ENCODE data around the gene KERA. TPM values are rescaled to one million over a fixed set of nuclear protein-coding genes. Genes with fewer than 3 reads are reported as not detected.
"Not testable (repeated sequence)": the region's sequence is repeated elsewhere in the genome, so short reads cannot be mapped to it uniquely, and the experiment has no call there.

Gene KERA, protein sequence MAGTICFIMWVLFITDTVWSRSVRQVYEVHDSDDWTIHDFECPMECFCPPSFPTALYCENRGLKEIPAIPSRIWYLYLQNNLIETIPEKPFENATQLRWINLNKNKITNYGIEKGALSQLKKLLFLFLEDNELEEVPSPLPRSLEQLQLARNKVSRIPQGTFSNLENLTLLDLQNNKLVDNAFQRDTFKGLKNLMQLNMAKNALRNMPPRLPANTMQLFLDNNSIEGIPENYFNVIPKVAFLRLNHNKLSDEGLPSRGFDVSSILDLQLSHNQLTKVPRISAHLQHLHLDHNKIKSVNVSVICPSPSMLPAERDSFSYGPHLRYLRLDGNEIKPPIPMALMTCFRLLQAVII
- total RNA-seq, result not detected

DNA sequence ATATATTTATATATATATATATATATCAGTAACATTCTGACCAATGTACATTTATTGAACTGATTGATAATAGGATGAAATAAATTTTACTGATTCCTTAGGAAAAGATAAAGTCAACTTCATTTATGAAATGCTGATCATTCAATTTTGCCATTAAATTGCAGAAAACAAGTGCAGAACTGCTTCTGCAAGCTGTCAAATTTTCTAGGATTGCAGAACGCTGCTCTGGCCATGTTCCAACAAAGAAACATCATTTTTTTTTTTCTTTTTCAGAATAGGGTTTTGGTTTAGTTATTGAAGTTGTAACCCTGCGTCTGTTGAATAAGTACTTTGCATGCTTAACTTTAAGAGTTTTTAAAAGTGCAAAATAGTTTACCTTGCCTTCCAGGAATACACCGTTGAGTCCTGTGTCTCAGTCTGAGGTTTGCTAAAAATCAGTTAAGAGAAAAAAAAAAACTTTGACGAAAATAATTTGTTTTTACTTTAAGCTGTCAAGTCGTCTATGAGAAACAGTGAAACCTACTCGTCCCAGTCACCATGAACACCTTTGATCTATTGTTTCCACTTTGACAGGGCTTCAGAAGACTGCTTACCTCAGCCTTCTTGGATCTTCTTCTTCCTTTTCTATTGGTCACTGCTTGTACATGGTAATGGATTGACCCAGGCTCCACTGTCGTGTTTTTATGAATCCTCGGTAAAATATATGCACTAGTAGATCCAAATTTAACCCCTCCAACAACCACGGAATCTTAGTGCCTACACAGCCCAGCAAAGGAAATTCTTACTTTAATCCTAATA, at the start of gene KERA:
Gene KERA (minus strand): TSS at position 657 of the 798 bp plus-strand sequence. CDS start 1,743 bp downstream, outside the sequence.
- CTCF ChIA-PET, result no interaction called here
- POLR2A ChIA-PET, result no interaction called here

DNA sequence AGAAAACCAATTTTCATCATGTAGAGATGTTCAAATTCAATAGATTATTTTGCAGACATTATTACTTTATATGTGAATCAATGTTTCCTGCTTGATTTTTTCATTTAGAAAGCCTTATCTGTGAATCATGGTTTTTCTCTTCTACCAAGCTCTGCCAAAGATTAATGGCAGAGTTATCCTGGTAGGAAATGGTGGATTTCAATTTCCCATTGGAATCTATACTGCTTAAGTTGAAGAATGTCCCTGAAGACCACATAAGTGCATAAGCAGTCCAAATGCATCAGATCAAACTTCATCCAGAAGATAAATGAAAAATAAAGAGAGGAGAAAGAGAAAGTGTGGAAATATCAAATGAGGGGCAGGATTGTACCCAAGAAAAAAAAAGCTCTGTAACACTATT, 48.5 kb upstream of the KERA start:
- ChIA-PET CTCF (no interaction called here), POLR2A (no interaction called here)

DNA sequence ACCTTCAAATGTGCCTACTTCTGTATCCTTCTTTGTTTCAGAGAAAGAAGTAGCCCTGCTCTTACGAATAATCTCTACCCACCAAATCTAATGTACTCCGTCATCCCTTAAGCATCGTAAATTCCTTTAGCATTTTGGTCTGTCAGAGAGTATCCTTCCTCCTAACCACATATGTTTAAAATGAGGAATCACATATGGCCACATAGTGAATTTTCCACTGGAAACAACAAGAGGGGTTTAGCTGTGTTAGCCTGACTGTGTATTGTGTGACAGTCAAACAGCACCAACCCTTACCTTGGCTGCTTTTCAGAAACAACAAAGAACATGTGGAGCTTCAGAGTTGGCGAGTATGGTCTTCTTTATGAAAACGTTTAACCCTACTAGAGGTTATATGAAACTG, 48.0 kb upstream of the KERA start:
- CTCF ChIA-PET, result no interaction called here
- POLR2A ChIA-PET, result no interaction called here

DNA sequence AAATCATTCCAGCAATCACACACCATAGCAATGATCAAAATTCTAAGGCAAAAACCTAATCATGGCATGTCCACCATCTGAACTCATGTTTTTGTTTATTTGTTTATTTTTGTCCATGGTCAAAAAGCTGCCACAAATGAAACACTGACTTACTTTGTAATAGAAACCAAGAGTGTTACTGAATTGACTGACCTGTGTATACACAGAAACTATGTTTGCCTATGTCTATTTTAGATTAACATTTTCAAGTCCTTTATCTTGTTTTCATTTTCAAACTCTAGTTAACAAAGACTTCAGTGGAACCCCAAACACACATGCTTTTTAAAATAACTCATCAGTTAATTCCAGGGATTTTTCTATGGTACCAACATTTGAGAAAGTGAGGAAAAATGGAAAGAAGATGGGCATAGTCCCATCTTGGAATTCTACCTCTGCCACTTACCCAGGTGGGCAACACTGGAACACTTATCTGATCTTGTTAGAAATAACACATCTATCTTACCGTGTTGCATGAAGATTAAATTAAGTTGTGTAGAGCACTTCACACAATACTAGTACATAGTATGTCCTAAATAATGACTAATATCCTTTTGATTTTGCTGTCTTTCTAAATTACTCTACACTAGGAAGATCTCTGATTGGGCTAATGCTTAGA, 47.1 kb upstream of the KERA start:
- POLR2A ChIA-PET, result no interaction called here
- CTCF ChIA-PET, result no interaction called here

DNA sequence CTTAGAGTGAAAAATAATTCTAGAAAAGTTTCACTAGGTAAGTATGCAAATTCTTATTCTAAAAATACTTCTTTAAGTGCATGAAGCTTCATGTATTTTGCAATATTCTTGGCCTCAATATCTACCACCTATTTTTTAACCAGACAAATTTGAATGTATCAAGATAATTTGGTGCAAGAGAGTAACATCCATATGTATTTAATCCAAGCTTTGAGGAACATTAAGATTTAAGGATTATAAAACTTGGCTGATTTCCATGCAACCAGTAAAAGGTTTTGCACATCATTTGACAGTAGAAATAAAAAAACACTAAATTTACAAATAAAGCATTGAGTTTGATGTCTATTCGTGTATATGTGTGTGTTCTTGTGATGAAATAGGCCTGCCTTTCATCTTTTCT, 45.8 kb upstream of the KERA start:
- POLR2A ChIA-PET, result no interaction called here
- CTCF ChIA-PET, result no interaction called here

DNA sequence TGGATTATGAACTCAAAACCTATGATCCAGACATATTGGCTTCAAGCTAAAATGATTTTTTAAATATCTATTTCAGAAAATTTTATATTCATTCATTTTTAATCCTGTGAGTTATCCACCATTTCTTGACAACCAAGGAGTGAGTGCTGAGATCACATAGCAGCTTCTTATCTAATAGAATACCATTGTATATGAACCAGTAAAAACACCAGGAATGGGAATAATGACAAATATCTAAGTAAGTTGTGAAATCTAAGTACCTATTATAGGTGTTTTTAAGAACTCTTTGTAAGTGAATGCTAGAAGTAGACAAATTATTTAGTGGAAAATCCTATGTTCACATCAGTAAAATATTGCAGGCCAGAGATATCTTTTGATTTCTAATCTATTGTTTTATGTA, 45.3 kb upstream of the KERA start:
- POLR2A ChIA-PET, result no interaction called here
- CTCF ChIA-PET, result no interaction called here

DNA sequence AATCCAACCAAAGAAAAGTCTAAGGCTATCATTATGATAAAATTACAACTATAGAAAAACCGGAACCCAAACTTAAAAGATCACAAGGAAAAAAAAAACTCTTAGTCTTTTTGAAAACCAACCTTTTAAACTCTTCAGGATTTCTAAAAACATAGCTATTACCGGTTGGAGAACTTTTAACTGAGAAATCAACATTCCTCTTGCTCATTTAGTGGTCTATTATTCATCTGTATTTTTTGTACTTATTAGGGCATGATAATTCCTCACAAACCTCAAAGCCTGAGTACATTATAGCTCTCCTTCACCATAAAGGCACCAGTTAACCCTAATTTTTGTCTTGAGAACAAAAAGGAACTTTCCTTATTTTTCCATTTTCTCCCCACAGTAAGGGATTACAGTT, 43.1 kb upstream of the KERA start:
- ChIA-PET CTCF (no interaction called here), POLR2A (no interaction called here)

DNA sequence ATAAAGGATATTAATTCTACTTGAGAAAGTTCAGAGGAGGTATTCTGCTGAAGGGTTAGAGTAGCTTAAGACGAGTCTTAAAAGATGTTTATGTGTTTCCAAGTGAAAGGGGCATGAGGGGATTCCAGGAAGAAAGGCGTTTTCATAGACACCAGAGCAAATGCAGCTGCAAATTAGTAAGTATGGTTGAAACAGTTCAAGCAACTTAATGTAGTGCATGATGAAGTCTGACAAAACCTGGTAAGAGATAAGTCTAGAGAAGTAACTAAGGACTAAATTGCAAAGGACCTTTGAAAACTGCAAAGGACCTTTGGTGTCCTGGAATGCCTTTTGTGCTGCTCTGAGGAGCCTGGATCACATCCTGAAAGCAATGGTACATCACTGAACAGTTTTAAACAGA, 42.0 kb upstream of the KERA start:
- CTCF ChIA-PET, result no interaction called here
- POLR2A ChIA-PET, result no interaction called here

DNA sequence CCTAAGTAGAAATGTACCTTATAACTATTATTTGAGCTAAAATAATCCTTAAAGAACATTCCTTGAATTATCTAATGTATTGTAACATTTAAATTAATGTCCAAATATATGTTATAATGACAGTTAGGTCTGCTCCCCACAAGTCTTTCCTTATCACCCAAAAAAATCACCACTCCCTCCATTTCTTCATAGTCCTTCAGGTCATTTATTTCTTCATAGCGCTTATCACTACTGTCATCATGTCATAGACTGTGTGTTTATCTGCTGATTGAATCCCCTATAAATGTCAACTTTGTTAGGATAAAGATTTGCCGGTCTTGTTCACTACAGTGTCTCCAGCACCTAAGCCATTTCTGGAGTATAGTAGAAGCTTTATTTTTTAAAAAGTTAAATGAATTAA, 41.5 kb upstream of the KERA start:
- POLR2A ChIA-PET, result no interaction called here
- CTCF ChIA-PET, result no interaction called here

DNA sequence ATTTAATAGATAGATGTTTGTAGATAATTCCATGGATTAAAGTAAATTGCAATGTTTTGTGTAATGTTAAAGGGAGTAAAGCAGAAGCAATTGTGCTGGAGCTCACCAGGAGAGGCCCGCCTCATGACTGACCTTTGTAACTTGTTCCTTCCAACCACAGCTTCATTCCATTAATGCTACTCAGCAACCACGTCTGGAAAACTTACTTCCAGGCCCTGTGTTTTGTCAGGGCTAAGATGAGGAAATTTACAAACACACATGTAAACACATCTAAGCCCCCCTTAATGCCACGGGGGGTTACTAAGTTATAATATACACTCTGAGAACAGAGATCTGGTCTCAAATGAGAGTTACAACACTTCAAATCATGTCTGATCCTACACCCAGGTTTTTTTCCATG, 41.1 kb upstream of the KERA start:
- ChIA-PET CTCF (no interaction called here), POLR2A (no interaction called here)

DNA sequence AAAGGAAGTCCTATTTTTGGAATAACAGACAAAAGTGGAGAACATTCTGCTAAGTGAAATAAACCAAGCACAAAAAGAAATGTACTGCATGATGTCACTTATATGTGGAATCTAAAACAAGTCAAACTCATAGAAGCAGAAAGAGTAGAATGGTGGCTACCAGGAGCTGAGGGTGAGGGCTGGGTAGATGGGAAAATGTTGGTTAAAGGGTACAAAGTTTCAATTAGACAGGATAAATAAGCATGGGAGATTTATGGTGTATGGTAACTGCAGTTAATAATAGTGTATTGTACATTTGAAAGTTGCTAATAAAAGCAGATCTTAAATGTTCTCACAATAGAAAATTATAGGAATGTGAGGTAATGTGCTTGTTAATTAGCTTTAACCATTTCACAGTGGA, 40.6 kb upstream of the KERA start:
- ChIA-PET POLR2A (no interaction called here), CTCF (no interaction called here)

DNA sequence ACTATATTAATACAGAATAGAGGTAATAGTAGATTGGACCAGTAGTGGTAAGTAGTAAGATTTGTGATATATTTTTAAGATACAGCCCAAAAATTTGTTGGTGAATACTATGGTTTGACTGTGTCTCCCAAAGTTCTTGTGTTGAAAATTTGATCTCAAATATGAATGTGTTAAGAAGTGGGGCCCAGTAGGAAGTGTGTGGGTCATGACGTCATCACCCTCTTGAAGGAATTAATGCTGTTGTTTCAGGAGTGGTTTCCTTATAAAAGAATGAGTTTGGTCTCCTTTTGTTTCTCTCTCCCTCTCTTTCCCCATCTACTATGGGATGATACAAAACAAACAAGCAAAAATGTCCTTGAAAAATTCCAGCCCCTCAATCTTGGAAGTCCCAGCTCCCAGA, 37.1 kb upstream of the KERA start:
- CTCF ChIA-PET, result no interaction called here
- POLR2A ChIA-PET, result no interaction called here

DNA sequence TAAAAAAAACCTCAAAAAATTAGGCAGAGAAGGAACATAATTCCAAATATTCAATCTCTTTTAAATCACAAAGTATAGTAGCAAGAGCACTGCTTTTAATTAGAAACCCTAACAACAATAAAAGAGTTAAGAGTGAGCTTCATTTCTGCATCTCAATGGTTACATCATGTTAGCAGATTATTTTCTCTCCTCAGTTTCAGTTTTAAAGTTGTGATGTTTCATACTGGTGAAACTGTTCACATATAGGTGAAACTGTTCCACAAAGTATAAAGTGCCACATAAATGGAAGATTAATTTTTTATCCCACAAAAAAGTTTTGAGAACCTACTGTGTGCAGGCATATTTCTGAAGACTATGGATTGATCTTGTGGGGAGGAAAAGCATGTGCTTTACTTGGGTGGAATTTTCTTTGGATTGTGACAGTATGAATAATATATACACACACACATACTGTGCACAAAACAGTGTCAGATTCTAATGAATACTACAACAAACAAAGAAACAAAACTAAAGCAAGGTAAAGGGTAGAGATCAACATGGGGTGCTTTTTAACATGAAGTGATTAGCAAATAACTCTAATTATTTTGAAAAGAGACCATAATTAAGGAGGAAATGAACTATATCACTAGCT, 36.3 kb upstream of the KERA start:
- POLR2A ChIA-PET, result no interaction called here
- CTCF ChIA-PET, result no interaction called here

DNA sequence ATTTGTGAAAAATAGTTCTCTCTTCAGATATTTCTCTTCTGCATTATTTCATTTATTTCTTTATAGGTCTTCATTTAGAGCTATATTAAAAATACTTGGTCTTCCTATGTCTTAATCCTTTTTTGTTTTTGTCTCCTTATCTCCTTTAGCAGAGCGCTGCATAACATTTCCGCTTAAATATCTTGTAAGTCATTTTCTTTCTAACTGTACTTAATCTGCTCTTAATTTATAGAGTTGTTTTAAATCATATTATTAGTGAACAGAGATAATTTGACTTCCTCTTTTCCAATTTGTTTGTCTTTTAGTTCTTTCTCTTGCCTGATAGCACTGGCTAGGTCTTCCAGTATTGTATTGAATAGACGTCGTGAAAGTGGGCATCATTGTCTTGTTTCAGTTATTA, 35.5 kb upstream of the KERA start:
- ChIA-PET POLR2A (no interaction called here), CTCF (no interaction called here)

DNA sequence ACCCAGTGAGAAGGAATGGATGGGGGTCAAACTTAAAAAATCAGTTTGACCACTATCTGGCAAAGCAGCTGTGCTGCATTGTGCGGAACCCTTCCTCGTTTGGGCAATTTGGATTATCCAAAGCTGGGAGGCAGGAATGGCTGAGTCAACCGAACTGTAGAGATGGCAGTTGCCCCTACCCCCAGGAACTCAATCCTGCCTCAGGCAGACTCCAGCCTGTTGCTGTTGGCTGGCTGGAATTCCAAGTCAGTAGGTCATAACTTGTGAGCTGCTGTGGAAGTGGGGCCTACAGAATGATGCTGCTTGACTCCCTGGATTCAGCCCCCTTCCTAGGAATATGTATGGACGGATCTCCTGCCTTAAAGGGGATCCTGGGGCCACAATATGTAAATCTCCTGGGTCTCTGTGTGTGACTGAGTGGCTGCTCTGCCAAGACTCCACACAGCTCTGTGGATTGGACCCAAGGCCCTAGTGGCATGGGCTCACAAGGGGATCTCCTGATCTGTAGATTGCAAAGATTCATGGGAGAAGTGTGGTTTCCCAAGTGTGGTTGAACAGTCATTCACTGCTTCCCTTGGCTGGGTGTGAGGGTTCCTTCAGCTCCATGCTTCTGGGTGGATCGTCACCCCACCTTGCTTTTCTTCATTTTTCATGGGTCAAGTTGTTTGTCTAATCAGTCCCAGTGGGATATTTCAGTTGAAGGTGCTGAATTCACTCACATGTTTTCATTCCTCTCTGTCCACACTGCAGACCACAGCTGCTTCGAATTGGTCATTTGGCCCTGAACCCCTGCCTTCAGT, 34.3 kb upstream of the KERA start:
- CTCF ChIA-PET, result no interaction called here

DNA sequence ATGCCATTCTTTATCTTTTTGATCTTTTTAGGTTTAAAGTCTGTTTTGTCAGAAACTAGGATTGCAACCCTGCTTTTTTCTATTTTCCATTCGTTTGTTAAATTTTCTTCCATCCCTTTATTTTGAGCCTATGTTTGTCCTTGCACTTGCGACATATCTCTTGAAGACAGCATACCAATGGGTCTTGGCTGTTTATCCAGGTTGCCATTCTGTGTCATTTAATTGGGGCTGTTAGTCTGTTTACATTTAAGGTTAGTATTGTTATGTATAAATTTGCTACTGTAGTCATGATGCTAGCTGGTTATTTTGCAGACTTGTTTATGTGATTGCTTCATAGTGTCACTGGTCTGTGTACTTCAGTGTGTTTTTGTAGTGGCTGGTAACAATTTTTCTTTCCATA, 32.1 kb upstream of the KERA start:
- CTCF ChIA-PET, POLR2A ChIA-PET: not testable (repeated sequence)

More for the DNA sequence above, 34.3 kb upstream of the KERA start:
- POLR2A ChIA-PET, result no interaction called here

DNA sequence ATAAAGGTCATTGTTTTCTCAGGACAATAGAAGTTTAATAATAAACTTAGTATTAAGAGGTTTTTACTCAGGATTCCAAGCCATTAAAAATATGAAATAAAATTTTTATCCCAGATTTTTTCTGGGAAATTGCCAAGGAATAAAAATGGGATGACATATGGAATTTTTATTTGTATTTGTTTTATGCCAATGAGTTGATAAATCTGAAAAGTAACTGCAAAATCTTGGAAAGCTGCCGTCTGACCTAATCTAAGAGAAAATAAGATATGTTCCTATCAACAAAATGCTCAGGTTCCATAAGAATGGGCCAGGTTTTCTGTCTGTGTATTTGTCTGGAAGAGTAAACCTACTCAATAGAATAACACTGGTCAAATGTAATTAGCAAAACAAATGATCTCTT, 22.2 kb upstream of the KERA start:
- CTCF ChIA-PET, result no interaction called here
- POLR2A ChIA-PET, result no interaction called here

DNA sequence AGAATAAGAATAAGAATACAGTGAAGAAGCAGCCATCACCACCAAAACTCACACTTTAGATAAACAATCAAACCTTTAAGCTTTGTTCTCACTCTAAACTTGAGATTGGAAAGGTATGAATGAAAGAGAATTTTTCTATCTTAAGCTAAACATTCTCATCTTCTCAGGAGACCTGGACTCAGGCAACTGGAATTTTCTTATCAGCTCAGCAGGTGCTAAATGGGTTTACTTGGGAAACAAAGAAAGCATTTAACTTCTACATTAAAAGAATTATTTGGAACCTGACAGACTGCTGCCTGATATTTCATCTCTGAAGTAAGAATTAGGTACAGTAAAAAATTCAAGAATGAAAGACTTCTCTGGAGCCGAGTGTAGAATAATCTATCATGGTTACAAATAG, 20.7 kb upstream of the KERA start:
- ChIA-PET POLR2A (no interaction called here), CTCF (no interaction called here)

DNA sequence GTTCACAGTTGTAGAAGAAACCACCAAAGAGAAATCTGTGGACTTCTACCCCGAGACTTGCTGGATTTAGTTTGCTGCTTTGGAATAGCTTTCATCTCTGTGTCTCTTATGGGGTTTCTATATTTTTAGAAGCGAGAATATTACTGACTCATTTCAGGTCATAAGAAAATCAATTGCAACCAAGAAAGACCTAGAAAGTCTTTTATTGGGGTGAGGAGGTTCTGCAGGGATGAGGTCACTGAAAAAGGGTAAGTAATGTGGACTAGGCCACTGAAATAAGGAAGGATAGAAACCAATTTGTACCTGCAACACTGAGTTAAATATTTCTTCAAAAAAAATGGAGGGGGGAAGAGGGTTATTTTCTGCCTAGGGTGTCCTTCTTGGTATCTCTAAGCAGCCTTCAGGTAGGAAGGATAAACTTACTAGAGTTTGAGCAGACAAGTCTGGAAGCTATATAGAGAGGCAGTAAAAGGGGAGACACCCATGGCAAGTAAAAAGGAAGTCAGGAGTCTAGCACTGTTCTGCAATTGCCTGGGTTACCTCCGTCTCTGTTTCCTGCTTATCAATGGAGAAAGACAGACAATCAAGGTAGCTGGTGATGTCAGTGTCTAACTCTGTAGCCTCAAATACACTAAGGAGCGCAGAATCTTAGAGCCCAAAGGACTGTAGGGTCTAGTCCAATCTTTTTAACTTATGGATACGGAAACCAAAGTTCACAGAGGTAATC, 19.6 kb upstream of the KERA start:
- ChIA-PET POLR2A (no interaction called here), CTCF (no interaction called here)

DNA sequence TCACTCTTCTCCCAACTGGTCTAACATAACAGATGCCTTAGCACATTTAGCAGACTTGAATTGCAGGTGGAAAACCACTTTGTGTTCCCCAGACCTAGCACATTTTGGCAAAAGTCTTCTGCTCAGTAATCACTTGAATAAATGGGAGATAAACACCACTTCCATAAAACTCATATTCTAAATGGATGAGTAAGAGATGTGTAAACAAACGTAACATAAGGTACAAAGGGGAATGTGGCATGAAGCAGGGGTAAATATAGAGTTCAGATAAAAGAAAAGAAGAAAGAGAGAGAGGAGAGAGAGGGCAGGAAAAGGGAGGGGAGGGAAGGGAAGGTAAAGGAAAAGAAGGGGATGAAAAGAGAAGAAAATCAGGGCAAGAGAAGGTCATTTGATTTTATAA, 17.0 kb upstream of the KERA start:
- POLR2A ChIA-PET, result no interaction called here
- CTCF ChIA-PET, result no interaction called here
